ENCODE data around the gene NRG3. TPM values are rescaled to one million over a fixed set of nuclear protein-coding genes. Genes with fewer than 3 reads are reported as not detected.

Gene NRG3
- total and polyA plus RNA-seq, 2 donors (not counting 1 experiment from before 2014, with no cell fraction given), result not detected

DNA sequence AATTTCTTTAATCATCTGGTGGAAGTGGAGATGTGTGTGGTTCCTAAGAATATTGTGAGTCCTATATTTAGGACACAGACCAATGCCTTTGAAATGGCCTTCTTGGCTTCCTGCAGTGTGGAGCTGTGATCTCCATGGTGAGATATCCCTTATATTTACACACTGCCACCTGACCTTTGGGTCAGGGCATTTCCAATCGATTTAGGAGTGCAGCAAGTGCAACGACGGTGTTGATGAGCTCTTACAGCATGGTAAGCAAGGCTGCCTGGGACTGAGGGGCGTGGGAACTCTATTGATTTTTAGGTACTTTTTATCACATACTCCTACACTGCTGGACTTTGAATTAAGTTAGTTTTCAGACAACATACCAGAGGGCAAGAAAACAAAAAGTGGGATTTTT lies 146.0 kb downstream of the NRG3 start:
- DNase-seq (ENCODE audit: low read depth in 2 of 2), result no peak
- TF ChIP-seq, protein P1, sequence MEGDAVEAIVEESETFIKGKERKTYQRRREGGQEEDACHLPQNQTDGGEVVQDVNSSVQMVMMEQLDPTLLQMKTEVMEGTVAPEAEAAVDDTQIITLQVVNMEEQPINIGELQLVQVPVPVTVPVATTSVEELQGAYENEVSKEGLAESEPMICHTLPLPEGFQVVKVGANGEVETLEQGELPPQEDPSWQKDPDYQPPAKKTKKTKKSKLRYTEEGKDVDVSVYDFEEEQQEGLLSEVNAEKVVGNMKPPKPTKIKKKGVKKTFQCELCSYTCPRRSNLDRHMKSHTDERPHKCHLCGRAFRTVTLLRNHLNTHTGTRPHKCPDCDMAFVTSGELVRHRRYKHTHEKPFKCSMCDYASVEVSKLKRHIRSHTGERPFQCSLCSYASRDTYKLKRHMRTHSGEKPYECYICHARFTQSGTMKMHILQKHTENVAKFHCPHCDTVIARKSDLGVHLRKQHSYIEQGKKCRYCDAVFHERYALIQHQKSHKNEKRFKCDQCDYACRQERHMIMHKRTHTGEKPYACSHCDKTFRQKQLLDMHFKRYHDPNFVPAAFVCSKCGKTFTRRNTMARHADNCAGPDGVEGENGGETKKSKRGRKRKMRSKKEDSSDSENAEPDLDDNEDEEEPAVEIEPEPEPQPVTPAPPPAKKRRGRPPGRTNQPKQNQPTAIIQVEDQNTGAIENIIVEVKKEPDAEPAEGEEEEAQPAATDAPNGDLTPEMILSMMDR (conservative IDR thresholded peaks at IDR 0.05 in 1 of 2, IDR thresholded peaks at IDR 0.05 in 1 of 2; ENCODE audit: low read depth in 1 of 2, low read length in 2 of 2), result no peak
- no peak for TF ChIP-seq EZH2 (IDR thresholded peaks at IDR 0.05; ENCODE audit: low read length, missing control alignments)
- no peaks in the 10 kb centered on the region for H4K20me1 ChIP-seq (ENCODE audit: control insufficient read depth, extremely low read depth, insufficient read depth, low read length)
- H3K4me2 ChIP-seq (ENCODE audit: extremely low read depth, insufficient read depth, low read length), result no peak overlapping the region
- H3K36me3 ChIP-seq (ENCODE audit: control insufficient read depth, insufficient read depth, low read length), result no peaks in the 10 kb centered on the region
- H3K4me3 ChIP-seq (replicated peaks in 1 of 4; ENCODE audit: control extremely low read depth in 1 of 4, insufficient read depth in 1 of 4, low read depth in 3 of 4, low read length in 4 of 4), result no peak overlapping the region
- no peaks in the 10 kb centered on the region for H3K79me2 ChIP-seq (ENCODE audit: control insufficient read depth, insufficient read depth, low read length)
- no peaks in the 10 kb centered on the region for H3K27me3 ChIP-seq (ENCODE audit: control insufficient read depth, insufficient read depth, low read length)
- no peak overlapping the region for H2AFZ ChIP-seq (ENCODE audit: low read length)
- H3K9me3 ChIP-seq (ENCODE audit: control insufficient read depth, insufficient read depth, low read depth, low read length), result no peaks in the 10 kb centered on the region
- H3K9ac ChIP-seq (ENCODE audit: insufficient read depth, low read length), result no peak overlapping the region
- no peak overlapping the region for H3K27ac ChIP-seq (ENCODE audit: insufficient read depth, low read length)
- no peaks in the 10 kb centered on the region for H3K4me1 ChIP-seq (ENCODE audit: control insufficient read depth, extremely low read depth, insufficient read depth, low read length)

- Histone ChIP-seq H3K4me3 (replicated peaks in 1 of 4; ENCODE audit: control extremely low read depth in 1 of 4, insufficient read depth in 1 of 4, low read depth in 3 of 4, low read length in 4 of 4) (no peak overlapping the region), H3K27ac (ENCODE audit: insufficient read depth, low read length) (no peak overlapping the region), H3K9me3 (ENCODE audit: control insufficient read depth, insufficient read depth, low read depth, low read length) (no peaks in the 10 kb centered on the region), H3K4me2 (ENCODE audit: extremely low read depth, insufficient read depth, low read length) (no peak overlapping the region), H4K20me1 (ENCODE audit: control insufficient read depth, extremely low read depth, insufficient read depth, low read length) (no peaks in the 10 kb centered on the region), H3K27me3 (ENCODE audit: control insufficient read depth, insufficient read depth, low read length) (no peaks in the 10 kb centered on the region), H2AFZ (ENCODE audit: low read length) (no peak overlapping the region), H3K79me2 (ENCODE audit: control insufficient read depth, insufficient read depth, low read length) (no peaks in the 10 kb centered on the region), H3K4me1 (ENCODE audit: control insufficient read depth, extremely low read depth, insufficient read depth, low read length) (no peaks in the 10 kb centered on the region), H3K9ac (ENCODE audit: insufficient read depth, low read length) (no peak overlapping the region), H3K36me3 (ENCODE audit: control insufficient read depth, insufficient read depth, low read length) (no peaks in the 10 kb centered on the region)
- DNase-seq (ENCODE audit: low read depth in 2 of 2), result no peak
- no peak for TF ChIP-seq EZH2 (IDR thresholded peaks at IDR 0.05; ENCODE audit: low read length, missing control alignments)
- TF ChIP-seq, protein P1 (conservative IDR thresholded peaks at IDR 0.05 in 1 of 2, IDR thresholded peaks at IDR 0.05 in 1 of 2; ENCODE audit: low read depth in 1 of 2, low read length in 2 of 2), result no peak
Observed at GRCh38 chr10:82027711-82028110, 152.7 kb downstream of the NRG3 start.

DNA sequence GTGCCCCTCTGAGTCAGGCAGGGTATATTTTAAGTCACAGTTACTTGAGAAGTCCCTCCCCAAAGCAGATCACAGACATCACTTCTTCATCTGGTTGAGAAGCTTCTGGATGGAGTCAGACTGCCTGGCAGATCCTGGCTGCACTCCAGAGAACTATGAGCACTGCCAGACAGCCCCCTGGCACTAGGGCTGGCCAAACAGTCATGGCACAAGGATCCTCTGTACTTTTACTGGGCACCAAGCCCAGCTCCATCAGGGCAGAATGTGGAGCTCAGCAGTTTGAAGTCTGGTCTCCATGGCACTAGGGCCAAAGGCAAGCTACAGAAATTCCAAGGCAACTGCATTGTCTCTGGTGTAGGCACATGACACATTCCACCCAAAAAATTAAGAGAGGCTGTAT lies 162.1 kb downstream of the NRG3 start:
- DNase-seq (ENCODE audit: low read depth in 2 of 2), result no peak
- no peak overlapping the region for H3K9ac ChIP-seq (ENCODE audit: insufficient read depth, low read length)
- no peak overlapping the region for H3K4me3 ChIP-seq (replicated peaks in 1 of 4; ENCODE audit: control extremely low read depth in 1 of 4, insufficient read depth in 1 of 4, low read depth in 3 of 4, low read length in 4 of 4)
- H3K79me2 ChIP-seq (ENCODE audit: control insufficient read depth, insufficient read depth, low read length), result no peaks in the 10 kb centered on the region
- H2AFZ ChIP-seq (ENCODE audit: low read length), result no peak overlapping the region
- H3K4me2 ChIP-seq (ENCODE audit: extremely low read depth, insufficient read depth, low read length), result no peak overlapping the region
- TF ChIP-seq EZH2 (IDR thresholded peaks at IDR 0.05; ENCODE audit: low read length, missing control alignments), result no peak
- TF ChIP-seq, protein P1 (conservative IDR thresholded peaks at IDR 0.05 in 1 of 2, IDR thresholded peaks at IDR 0.05 in 1 of 2; ENCODE audit: low read depth in 1 of 2, low read length in 2 of 2), result no peak
- H3K4me1 ChIP-seq (ENCODE audit: control insufficient read depth, extremely low read depth, insufficient read depth, low read length), result no peaks in the 10 kb centered on the region
- no peaks in the 10 kb centered on the region for H3K9me3 ChIP-seq (ENCODE audit: control insufficient read depth, insufficient read depth, low read depth, low read length)
- H3K27me3 ChIP-seq (ENCODE audit: control insufficient read depth, insufficient read depth, low read length), result no peaks in the 10 kb centered on the region
- H3K27ac ChIP-seq (ENCODE audit: insufficient read depth, low read length), result no peak overlapping the region
- no peaks in the 10 kb centered on the region for H3K36me3 ChIP-seq (ENCODE audit: control insufficient read depth, insufficient read depth, low read length)
- no peaks in the 10 kb centered on the region for H4K20me1 ChIP-seq (ENCODE audit: control insufficient read depth, extremely low read depth, insufficient read depth, low read length)

Measured in fibroblast of lung (primary cell).